CD4-positive, alpha-beta T cell treated with Interleukin-17A for 4 hours (primary cell): ENCODE measurements around the gene PPP1R13L.

Experiments used
- DNase-seq: peaks from one replicate; pipeline ENCODE4 v3.0.0-alpha.2; 2020; ENCODE audit warnings: mixed read lengths

The PPP1R13L gene

DNA sequence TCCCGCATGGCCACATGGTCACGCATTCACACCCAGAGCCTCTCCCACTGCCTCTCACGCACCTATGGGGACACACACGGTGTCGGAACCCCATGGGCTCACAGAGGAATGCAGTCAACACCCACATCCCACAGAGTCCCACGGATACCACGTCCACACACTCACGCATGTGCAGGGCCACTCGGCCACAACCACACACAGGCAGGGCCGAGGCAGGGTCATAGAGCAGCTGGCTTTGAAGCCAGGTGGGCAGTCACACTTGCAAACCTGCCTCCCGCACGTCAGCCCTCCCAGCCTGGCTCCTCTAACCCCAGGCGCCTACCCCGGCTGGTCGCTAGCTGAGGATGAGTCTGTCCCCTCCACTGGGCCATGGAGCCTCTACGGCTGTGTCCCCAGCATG, 42.6 kb downstream of the PPP1R13L start:
- DNase-seq: no peak

DNA sequence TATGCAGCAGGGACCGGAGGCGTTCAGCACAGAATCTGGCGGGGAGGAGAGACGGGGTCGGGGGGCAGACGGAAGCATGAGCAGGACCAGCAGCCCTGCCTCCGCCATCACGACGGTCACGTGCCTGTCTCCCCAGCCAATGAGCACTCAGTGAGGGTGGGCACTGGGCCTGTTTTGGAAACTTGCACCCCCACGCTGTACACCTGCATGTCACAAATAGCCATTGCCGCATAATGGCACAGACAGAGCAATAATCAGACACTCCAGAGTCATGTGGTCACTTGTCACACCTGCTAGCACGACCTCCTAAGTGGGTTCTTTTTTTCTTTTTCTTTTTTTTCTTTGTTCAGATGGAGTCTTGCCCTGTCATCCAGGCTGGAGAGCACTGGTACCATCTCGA, 43.3 kb downstream of the PPP1R13L start:
- no peak for DNase-seq

DNA sequence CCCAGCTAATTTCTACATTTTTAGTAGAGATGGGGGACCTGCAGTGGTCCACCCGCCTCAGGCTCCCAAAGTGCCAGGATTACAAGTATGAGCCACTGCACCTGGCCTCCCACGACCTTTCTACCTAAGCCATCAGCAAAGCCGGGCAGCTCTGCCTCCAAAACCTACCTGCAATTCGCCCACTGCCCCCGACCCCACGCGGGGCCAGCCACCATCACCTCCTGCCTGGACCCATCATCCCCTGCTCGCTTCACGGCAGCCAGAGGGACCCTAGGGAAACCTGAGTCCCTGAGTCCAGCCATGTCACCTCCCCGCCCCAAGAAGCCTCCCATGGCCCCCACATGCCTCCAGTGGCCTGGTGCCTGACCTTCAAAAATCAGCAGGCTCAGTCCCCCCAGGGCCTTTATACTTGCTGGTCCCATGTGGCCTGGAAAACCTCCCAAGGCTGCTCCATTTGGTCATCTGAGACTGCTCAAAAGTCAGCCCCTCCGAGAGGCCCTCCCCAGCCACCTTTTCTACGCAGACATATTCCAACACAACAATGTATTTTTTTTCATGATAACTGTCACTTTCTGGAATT, 46.6 kb downstream of the PPP1R13L start:
- no peak for DNase-seq

DNA sequence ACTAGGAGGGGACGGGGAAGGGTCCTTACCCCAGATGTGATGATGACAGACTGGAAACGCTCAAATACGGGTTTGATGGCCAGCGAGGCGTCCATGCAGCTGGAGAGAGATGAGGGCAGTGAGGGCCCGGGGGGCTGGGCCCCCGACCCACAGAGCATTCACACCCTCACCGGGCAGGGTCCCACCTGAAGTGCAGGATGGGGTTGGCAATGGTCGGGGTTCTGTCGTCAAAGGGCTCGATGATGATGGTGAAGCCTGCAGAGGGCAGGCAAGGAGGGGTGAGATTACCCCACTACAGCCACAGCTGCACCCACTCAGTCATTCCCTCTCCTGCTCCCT, 47.5 kb downstream of the PPP1R13L start:
- DNase-seq: no peak

DNA sequence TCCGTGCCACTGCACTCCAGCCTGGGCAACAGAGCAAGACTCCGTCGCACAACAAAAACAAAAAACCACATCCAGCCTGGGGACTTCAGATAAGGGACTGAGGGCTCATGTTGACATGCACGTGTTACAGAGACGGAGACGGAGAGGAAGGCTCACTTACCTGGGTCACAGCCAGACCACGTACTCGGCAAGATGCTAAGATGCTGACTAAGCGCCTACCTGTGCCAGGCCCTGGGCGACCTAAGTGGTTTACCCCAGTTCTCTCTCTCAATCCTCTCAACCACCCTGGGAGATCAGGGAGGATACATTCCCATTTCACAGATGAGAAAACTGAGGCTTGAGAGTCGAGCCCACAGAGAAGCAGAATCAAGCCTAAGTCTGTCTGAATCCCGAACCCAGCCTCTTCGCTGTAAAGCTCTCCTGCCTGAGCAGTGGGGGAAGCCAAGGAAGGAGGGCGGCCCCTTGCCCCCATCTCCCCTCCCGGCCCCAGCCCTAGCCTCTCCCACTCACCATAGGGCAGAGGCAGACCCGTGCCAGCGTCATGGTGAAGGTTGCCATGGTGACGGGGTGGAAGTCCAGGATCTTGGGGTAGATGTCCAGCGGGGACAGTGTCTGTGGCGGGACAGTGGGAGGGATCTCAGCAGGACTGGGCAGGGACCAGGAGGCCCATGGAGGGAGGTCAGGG, 48.0 kb downstream of the PPP1R13L start:
- no peak for DNase-seq

DNA sequence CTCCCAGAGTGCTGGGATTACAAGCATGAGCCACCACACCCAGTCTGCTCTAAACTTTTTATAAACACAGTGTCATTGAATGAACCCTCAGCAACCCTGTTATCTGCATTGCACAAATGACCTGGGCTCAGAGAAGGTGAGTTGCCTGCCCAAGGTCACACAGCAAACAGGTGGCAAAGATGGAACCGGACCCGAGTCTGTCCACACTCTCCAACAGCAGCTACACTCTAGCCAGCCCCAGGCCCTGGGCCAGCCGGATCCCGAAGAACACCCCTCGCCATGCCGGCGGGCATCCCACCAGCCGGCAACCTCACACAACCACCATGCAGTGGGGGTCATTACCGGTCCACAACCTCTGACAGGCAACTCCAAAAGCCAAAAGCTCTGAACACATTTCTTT, 49.0 kb downstream of the PPP1R13L start:
- no peak for DNase-seq

DNA sequence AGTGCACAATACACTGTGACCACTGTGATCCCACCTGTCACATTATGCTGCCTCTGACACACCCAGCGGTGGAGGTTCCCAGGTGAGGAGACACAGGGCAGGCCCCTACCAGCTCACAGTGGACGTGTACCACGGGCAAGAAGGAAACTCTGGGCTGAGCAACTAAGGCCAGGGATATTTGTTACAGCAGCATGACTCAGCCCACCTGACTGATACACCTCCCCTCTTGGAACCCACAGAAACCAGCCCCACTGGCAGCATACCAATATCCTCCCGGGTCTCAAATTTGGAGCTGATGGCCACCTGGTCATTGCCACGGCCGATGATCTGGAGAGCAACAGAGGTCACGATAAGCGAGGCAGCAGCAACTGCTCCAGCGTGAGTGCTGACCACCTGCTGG, 49.5 kb downstream of the PPP1R13L start:
- no peak for DNase-seq

DNA sequence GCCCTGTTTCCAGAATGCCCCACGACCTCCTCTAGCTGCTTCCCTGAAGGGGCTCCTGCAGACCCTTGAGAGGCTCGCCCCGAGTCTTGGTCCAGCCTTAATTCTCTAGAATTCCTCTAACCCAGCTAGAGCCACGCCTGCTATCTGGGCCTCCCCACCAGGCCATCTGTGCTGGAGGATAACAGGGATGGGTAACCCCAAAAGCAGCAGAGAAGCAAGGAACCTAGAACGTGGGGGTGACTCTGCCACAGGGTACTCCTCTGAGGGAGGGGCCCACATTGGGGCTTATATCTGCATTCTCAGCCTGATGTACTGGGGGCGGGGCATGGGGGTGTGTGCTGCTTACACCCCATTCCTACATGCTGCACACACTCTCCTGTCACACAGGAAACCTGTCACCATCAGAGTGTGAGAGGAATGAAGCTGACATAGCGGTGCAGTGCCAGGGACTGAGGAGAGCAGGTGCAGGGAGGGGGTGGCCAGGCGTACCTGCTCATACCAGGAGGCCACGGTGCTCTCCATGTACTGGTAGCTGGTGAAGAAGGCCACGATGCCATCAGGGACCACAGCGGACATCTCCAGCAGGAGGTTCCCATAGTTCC, 50.5 kb downstream of the PPP1R13L start:
- no peak for DNase-seq

DNA sequence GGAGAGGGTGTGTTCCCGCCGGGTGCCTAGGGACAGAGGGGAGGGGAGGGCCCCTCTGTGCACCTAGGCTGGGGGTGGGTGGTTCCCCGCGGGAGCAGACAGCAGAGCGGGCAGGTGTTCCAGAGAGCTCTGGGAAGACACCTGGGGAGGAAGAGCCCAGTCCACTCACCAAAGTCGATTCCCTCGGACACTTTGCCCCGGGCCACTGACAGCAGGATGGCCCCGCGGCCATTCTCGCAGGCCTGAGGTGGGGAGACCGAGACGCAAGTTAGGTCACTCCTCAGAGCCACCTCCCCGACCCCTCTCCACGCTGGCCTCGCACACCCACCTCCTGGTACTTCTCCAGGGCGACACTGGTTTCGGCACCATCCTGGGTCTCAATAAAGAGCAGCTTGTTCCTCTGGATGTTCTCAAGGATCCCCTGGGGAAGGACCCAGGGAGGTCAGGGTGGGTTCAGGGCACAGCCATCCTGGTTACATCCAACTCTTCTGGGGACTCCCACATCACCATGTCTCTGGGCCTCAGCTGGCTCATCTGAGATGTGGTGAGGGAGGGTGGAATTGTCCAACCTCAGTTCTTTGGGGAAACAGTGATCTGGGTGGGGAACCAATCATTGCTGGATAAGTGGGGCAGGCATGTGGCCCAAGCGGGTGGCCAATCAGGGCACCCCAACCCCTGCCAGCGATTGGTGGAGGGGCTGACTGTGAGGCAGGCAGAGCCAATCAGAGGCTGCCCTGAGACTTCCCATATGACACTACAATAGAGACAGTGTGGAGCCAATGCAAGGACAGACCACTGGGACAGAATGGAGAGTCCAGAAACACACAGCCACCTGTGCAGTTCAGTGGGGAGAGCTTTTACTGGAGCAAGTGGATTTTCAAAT, 51.7 kb downstream of the PPP1R13L start:
- DNase-seq: no peak

DNA sequence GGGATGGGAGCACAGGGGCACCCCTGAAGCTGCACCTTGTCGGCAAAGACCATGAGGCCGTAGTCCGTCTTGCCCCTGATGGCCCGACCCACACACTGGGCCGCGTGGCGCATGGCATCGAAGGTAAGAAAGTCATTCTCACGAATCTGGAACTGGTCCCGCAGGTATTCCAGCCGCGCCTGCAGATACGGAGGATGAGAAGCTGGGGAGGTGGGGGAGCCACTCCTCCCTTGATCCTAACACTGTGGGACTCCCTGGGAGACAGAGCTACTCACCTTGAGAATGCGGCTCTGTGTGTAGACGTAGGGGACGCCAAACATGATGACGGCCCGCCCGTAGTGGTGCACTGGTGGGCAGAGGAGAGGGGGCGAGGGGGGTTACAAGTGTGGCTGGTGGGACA, 52.4 kb downstream of the PPP1R13L start:
- DNase-seq: no peak

DNA sequence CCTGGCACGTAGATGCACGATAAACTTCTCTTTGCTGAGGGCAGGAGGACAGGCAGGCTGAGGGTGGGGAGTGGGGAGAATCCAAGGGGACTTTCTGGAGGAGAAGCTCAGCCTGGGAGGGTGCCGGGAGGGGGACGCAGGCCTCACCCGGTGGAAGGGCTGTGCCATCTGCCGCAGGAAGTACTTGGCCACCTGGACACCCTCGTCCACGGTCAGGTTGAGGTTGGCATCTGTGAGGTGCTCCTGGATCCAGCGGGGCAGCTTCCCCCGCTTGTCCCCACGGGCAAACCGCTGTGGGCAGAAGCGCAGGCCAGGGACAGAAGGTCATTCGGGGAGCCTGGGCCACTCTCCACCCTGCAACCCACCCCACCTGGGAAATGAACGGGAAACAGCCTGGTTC, 52.8 kb downstream of the PPP1R13L start:
- no peak for DNase-seq

DNA sequence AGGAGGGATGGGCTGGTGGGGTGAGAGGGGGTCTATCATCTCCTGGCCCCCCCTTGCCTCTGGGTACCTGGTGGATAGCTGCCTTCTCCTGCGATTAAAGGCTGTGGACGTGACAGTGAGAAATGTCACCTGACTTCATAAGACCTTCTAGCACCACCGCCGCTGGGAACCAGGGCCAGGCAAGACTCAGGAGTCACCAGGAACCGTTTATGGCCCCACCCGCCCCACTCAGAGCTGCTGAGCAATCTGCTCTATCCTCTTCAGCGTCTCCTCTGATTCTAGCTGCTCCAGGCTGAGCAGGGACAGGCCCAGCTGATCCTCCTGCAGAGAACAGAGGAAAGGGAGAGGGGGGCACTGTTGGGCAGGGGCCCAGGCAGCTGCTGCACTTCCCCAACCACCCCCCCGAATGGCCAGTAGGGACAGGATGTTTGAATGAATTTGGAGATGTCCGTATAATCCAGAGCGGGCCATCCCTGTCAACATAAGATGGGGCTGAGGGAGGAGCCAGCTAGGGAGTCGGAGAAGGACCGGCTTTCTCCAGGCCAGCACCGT, 53.4 kb downstream of the PPP1R13L start:
- DNase-seq: no peak

DNA sequence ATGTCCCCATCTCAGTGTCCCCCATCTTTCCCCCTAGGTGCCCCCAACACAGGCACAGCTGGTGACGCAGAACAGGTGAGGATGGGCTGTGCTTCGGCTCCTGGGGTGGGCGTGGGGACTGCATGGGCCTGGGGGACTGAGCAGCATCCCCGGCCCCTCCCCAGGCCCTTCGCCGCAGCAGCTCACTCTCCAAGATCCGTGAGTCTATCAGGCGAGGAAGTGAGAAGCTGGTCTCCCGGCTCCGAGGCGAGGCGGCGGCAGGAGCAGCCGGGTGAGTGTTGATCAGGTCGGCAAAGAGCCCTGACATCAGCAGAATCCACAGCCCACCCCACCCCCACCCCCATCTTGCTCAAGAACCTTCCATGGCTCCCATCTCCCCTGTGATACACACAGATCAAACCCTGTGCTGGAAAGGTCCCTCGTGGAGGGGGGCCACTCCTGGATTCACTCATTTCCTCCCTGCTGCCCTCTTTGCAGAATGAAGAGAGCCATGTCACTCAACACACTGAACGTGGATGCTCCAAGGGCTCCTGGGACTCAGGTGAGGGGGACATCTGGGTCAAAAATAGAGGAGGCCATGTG, 54.3 kb downstream of the PPP1R13L start:
- no peak for DNase-seq

DNA sequence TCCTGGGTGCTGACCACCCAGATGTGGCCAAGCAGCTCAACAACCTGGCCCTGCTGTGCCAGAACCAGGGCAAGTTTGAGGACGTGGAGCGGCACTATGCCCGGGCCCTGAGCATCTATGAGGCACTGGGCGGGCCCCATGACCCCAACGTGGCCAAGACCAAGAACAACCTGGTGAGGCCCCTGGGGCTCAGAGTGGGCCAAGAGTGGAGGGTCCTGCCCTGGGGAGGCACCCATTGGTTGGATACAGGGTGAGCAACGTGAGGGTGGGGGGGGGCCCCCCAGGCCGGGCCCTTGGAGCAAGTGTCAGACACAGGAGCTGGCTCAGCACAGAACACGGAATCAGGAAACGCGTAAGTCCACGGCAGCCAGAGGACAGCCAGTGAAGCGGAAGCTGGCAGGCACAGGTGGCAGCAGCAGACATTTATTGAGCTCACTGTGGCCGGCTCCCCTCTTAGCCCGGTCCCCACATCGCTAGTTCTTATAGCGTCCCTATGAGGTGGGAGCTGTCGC, 55.4 kb downstream of the PPP1R13L start:
- no peak for DNase-seq

DNA sequence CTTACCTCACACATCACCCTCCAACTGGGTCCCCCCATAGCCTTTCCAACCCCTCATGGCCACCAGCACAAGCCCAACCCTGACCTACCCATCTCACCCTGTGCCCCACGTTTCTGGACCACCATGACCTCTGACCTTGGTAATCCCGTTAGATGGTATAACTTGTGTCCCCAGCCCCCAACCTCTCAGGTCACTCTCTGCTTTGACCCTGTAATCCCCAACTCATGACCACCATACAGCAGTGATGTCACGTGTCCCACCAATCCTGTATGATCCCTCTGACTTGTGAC, 55.8 kb downstream of the PPP1R13L start:
- DNase-seq: no peak

DNA sequence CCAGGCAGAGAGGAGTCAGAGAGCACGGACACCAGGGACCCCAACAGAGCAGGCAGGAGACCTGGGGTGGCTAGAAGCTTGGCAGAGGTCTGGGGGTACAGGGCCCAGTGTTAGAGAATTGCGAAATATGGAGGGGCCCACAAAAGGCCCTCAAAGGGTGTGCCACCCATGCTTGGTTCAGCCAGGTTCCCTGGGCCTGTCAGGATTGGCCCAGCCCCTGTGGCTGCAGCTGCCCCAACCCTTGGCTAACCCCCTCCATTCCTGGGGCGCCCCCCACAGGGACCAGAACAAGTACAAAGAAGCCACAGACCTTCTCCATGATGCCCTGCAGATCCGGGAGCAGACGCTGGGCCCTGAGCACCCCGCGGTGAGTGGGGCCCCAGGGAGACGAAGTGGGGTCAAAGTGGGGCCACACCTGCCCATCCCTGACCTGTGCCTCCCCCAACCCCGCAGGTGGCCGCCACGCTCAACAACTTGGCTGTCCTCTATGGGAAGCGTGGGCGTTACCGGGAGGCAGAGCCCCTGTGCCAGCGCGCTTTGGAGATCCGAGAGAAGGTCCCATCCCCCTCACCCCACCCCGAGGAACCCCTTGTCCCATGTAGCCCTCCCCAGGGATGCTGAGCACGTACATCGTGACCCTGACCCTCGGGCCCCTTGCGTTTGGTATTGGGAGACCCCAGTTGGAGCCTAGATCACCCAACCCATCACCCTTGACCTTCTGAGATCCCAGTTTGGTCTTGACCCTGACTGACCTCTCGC, 56.3 kb downstream of the PPP1R13L start:
- no peak for DNase-seq

DNA sequence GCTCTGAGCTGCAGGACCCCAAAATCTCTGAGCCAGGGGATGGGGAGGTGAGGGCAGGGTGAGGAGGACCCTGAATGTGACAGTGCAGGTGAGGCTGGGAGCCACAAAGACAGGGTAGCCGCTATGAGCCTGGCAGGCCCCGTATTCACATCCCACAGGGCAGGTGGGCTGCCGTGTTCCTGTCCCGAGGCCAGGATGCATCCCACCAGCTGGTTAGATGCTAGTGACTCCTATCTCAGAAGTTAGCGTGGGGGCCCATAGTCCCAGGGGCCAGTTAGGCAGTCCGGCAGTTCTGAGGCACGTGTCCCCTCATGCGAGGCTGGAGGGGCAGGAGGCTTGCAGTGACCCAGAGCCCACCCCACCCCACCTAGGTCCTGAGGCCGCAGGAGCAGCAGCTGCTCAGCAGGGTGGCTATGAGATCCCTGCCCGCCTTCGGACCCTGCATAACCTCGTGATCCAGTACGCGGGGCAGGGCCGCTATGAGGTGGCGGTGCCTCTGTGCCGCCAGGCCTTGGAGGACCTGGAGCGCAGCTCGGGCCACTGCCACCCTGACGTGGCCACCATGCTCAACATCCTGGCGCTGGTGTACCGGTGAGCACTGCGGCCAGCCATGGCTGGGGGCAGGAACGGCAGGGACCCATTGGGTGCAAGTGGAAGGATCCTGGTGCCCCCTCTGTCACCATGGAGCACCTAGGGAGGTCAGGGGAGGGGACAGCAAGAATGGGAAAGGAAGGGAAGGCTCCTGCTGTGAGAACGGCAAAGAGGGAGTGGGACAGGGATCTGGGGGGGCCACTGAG, 57.1 kb downstream of the PPP1R13L start:
- DNase-seq: no peak

DNA sequence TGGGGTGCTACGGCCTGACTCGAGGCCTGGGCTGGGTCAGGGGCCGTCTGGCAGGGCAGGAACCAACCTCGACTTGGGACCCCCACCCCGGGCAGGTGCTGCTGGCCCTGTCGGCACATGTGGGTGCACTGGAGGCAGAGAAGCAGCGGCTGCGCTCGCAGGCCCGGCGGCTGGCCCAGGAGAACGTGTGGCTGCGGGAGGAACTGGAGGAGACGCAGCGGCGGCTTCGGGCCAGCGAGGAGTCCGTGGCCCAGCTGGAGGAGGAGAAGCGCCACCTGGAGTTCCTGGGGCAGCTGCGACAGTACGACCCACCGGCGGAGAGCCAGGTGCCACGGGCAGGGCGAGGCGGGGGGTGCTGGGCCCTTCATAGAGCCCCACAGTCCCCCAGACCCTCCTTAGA, 58.4 kb downstream of the PPP1R13L start:
- no peak for DNase-seq

DNA sequence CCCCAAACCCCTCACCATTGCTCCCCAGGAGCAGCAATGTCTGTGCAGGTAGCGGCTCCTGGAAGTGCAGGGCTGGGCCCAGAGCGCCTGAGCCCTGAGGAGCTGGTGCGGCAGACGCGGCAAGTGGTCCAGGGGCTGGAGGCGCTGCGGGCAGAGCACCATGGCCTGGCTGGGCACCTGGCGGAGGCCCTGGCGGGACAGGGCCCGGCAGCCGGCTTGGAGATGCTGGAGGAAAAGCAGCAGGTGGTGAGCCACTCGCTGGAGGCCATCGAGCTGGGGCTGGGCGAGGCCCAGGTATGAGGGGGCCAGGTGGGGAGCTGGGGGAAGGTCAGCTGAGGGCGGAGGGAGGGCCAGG, 59.4 kb downstream of the PPP1R13L start:
- DNase-seq: no peak

DNA sequence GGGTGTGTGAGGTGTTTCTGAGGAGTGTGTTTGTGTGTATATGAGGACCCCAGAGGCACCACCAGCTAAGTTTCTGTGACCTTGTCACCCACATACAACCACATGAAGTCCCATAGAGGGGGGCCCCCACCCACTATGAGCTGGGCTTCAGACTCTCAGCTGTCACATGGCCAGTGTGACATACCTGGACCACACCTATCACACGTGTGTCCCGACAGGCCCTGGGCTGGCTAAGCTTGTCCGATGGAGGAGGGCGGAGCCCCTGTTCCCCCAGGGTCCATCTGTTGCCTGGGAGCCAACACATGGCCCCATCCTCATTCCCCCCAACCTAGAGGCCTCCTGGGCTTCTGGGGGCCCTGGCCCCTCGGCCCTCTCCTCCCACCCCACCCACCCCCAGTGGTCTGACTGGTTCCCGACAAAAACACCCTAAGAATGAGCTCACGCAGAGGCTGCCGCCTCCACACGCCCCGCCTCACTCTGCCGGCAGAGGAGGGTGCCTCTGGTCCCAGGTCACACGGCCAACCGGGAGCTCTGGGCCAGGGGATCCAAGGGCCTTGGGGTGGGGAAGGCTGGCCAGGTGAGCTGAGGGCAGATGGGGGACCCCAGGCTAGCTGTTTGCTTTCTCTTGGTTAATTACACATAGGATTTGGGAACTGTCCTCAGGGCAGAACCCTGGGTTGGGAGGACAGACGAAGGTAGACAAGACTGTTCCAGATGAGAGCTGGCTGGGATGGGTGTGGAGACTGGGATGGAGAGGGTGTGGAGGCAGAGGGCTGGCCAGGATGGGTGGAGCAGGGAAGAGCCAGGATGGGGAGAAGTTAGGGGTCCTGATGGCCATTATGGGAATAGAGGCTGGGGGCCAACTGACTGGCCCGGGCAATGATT, 60.0 kb downstream of the PPP1R13L start:
- DNase-seq: no peak

DNA sequence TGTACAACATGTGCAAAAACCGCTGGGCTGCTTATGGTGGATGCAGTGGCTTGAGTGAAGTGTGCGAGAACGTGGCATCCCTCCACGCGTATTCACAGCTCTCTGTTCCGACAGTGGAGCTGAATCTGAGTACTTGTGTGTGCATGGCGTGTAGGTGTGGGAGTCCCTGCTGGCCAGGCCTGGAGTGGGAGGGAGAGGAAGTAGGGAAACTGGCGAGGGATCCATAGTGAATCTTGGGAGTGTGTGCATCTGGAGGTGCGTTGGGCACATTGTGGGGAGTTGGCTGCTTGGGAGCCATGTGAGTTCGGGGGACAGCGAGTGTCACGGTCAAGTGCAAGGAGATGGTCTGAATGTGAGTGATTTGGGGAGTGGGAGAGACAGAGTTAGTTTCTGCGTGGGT, 62.0 kb downstream of the PPP1R13L start:
- no peak for DNase-seq
